Hematopoietic multipotent progenitor cell treated with erythropoietin and hydrocortisone succinate and interleukin-3 and kit ligand, for 8 days (in vitro differentiated cells): ENCODE results near the gene ACADVL.
"Not testable (repeated sequence)": the region's sequence is repeated elsewhere in the genome, so short reads cannot be mapped to it uniquely, and the experiment has no call there.

Experiments
- DNase-seq: peaks from one replicate; pipeline ENCODE4 v3.0.0-alpha.2; 2015

The ACADVL gene

DNA sequence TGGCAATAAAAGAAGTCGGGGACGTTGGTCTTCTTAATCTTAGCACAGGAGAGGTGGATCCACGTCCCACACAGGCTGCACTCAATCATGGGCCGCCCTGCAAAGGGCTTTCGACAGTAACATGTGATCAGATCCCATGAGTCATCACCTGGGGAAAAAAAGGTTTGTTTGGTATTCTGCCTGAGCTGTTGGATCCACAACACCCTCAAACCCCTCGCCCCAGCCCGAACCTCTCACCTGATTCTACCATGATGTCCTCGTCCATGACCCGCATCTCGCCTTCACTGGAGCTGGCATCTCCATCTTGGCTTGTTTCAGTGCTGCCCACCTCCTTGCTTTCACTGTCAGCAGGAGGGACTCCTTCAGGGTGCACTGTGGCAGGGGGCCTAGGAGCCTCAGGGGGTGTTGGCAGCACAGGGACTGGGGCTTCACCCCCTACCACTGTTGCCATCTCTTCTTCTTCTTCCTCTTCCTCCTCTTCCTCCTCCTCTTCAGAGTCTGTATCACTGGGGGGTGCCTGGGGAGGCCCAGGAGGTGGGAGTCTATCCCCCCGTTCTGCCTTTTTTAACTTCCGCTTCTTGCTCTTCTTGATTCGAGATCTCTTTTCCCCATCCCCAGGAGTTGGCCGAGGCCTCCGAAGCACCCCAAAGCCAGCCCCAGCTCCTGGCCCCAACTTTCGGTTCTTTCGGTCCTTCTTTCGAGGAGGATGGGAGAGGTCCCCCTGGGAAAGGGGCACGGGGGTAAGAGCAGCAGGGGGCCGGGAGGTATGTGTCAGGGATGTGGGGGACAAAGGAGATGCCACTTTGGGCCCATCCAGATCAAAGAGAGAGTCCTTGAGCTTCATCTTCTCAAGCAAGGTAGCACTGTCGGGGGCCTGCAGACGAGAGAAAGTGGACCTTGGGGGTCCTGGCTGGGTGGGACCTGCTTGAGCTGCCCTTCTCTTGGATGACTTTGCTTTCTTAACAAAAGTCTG, 16.2 kb downstream of the ACADVL start:
- peak; percentile 49 for DNase-seq

DNA sequence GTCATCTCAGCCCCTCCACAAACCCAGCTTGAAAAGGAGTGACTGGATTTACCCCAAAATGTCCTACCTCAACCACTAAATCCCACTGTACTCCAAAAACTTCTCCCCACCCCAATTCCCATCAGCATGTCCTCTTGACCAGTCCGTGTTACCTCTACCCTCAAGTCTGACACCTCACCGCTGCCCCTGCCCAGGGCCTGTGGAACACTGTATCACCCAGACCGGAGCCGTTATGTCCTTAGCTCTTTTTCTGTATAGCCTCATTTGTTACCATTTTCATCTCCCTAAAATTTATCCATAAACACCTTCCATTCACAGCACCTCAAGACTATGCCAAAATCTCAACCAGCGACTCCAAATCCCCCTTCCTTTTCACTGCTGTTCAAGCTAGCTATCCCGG, 17.1 kb downstream of the ACADVL start:
- DNase-seq, result no peak

DNA sequence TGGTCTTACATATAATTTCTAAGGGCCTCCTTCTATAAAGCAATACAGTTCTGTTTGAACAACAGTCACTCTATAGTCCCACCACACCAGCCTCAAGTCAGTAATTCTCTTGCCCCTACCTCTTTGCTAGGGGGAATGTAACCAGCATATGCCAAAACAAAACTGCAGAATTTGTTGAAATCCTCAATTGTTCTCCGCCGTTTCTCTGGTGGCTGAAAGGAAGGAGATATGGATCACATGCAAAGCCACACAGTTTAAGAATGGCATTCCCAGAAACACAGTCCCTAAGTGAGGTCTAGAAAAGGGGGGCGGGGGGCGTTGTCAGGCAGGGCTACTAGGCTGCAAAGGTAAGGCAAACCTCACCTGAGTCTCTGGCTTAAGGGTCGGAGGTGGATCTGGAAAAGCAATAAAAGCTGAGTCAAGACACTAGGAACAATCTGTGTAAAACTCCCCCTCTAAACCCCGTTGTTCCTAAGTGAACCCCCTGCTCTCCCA, 17.6 kb downstream of the ACADVL start:
- DNase-seq, result no peak

- DNase-seq, result peak; percentile 82
These were observed 18.2 kb downstream of the ACADVL start for GRCh38 chr17:7237761-7238419.

DNA sequence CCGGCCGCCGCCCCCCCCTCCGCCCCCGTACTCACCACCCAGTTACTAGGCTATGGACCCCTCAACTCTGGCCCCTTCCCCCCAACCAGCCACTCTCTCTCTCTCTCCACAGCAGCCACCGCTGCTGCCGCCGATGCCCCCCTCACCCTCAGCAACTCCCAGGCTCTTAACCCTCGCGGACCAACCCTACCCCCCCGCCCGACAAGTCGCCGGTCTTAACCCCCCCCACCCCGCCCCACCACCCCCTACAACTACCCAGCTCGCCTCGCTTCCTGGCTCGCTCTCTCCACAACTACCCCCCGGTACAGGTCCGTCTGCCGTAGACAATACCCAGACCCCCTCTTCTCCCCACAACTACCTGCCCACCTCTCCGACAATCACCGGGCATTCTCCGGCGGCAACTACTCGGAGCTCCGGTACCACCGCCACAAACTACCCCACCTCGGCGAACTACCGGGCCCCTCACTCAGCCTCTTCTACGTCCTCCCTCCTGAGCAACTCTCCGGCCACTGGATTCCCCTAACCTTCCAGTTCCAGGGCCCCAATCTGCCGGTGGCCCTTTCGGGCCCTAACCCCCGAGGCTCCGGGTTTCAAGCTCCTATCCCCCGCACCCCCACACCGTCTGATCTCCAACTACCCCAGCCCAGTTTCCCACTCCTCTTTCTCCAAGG, 18.8 kb downstream of the ACADVL start:
- peak; percentile 32 for DNase-seq

- DNase-seq, result peak; percentile 100
These were observed 19.6 kb downstream of the ACADVL start, which contains the start of gene PHF23 for GRCh38 chr17:7239091-7240027. TSS of gene PHF23 (minus strand) at chr17:7239457. CDS start at chr17:7239279, 178 bp downstream.

DNA sequence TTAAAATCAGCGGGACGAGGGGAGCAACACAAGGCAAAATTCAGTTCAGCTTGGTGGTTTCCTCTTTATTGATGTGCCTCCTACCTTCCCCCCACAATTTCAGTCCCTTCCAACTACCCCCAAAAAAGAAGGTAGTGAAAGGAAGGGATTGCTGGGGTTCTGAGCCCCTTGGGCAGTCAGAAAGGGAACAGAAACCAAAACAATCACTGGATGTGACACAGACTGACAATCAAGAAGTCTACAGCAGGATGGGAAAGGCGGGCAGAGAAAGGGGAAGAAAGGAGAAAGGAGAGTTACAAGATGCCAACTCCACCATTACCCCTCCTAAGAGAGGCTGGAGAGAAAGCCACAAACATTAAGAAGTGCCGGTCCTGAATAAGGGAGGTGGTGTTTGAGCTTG, 20.6 kb downstream of the ACADVL start:
- no peak for DNase-seq

GRCh38 chr17:7241090-7241733, 21.5 kb downstream of the ACADVL start:
- DNase-seq, result no peak

- peak; percentile 92 for DNase-seq
These were observed 22.3 kb downstream of the ACADVL start, which contains the start of gene GABARAP for GRCh38 chr17:7241783-7242716. TSS of gene GABARAP (minus strand) at chr17:7242449. CDS start at chr17:7242330, 119 bp downstream.

DNA sequence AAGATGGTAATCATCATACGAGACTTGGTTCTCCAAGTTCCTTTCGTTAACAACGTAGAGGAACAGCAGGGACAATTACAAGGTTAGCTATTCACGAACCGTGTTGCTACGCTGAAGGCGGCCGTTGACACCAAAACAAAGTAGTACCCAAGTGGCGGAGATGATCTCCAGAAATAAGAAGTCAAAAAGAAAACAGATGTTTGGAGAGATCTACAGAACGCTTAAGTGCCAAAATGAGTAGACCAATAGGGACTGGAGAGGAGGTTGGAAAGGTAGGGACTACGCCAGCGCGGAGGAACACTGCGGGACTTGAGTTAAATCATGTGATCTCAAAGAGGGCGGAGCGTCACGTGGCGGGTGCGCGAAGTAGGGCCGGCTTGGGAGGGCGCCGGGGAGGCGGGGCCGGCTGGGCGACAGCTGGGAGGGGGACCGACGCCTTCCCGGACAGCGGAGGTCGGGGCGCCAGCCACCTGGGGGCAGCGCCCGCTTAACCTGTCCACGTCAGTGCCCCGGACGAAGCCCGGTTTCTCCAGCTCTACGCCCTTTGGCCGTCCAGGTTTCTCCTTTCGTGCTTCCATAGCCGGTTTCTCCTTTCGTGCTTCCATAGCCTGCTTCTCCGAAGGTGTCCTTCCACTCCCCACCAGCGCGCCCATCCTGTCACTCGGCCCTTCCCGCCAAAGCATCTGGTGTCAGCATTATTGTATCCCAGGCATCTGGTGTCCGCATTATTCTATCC, 23.1 kb downstream of the ACADVL start:
- DNase-seq, result peak; percentile 96

GRCh38 chr17:7243453-7243729, 23.7 kb downstream of the ACADVL start:
- DNase-seq, result no peak

DNA sequence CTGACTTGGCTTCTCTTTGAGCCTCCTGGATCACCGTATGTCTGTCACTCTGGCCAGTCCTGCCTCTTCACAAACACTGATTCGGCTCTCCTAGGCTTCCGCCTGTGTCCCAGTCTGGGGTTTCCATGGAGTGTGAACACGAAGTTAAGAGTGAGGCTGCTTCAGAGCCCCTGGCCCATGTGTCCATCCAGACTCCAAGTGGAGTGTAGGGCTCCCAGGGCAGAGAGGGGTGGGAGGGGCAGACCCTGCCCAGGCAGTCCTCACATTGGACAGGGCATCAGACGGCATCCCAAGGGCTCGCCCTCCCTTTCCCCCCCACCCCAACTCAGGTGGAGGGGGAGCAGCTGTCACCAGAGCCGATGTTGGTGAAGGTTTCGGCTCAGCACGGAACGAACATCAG, 24.1 kb downstream of the ACADVL start:
- not testable (repeated sequence) for DNase-seq

GRCh38 chr17:7246779-7247178, 27.0 kb downstream of the ACADVL start:
- DNase-seq, result no peak

- no peak for DNase-seq
These were observed 29.1 kb downstream of the ACADVL start for GRCh38 chr17:7248796-7249195.

GRCh38 chr17:7249214-7249613, 29.5 kb downstream of the ACADVL start:
- DNase-seq, result no peak

DNA sequence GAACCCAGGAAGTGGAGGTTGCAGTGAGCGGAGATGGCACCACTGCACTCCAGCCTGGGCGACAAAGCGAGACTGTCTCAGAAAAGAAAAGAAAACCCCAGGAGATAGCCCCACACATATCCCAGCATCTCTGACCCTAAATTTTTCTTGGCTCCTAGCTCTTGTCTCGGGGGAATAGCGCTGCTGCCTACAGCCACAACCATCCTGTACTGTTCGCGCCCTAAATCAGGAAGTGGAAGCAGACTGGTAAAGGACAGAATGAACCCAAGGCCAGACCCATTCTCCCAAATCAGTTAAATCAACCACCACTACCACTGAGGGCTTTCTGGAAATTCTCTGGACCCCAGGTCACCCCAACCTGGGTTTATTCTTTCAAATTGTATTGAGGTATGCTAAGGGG, 30.1 kb downstream of the ACADVL start:
- DNase-seq, result no peak

DNA sequence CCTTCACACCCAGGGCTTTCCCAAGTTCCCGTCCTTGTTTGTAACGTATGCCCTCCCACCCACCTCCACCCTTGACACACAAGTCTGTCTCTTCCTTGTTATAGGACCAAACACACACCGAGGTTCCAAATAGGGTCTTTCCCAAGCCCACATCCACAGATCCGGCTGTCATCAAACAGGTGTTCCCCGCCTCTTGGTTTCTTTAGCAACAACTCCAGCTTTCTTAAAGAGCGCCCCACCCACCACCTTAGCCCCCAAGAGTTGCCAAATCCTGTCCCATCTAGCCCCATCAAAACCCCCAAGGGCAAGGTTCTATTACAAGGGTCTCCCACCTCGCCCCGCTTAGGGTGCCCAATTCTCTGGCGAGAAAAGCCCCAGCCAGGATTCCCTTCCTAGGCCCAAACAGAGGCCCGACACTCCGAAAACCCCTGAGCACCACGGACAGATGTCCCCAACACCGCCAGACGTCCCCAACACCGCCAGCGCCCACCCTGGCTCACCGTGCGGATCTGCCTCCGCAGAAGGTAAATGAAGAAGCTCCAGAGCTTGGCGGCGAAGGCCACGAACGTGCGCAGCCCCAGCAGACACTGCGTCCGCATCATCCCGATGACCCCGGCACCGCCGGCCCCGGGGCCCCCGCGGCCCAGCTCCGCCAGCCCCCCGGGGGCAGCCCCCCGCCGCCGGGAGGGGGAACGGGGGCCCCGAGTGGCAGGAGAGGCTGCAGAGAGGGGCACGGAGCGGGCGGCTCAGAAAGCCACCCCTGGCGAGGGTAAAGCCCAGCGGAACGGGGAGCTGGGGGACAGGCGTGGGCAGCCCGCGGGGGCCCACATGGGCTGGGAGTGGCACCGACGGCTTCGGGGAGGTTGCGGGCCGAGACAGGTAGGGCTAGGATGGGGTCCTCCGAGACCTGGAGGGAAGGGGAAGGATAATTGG, 31.2 kb downstream of the ACADVL start:
- DNase-seq, result no peak

- peak; percentile 100 for DNase-seq
These were observed 32.0 kb downstream of the ACADVL start, which contains the start of gene CTDNEP1 for GRCh38 chr17:7251661-7252175. TSS of gene CTDNEP1 (minus strand) at chr17:7251734. CDS start at chr17:7251296, 438 bp downstream.
